ENCODE results near the gene SOX12.

DNA sequence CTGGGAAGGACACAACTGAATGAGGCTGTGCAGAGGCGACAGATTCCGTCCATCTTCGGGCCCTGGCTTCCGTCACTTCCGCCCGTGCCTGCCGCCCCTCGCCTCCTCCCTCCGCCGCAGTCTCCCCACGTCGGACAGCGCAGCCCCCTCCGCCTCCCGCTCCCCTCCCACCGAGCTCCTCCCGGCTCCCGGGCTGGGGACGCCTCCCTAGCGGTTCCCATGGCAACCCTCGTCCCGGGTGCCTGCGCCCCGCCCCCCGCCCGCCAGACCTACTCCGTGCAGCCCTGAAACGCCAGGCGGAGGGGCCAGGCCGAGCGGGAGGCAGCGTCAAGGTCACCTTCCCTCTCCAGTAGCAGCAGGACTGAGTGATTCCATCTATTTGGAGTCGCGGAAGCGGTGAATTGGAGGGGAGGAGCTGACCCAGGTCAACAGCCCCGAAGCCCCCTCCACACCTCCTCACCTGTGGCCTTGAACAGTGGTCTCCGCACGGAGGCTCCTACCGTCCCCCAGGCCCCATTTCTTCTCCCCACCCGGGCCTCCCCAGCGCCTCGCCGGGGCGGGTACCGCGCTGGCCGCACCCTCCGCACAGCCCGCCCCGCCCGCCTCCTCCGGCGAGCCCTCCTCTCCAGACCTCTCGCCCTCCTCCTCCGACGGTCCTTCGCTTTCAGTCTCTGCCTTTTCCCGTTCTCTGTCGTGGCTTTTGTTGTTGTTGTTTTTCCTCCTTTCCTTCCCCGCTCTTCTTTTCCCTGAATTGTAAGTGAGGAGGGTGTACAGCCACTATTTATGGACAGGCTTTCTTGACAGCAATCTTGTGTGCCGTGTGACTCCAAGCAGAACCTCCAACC lies 22.5 kb downstream of the SOX12 start:
- peak; percentile 84 for TF ChIP-seq POLR2AphosphoS5 (IDR thresholded peaks at IDR 0.05; ENCODE audit: borderline replicate concordance, low read depth, low read length)
- no peak for TF ChIP-seq EZH2 (IDR thresholded peaks at IDR 0.05)
- no peak for TF ChIP-seq FOXP2 (optimal IDR thresholded peaks at IDR 0.05; ENCODE audit: control extremely low read depth, extremely low read length, insufficient read depth)
